PC-3 (cell line): ENCODE results near the gene TECTA. TPM values are rescaled to one million over a fixed set of nuclear protein-coding genes. Genes with fewer than 3 reads are reported as not detected.
A peak's percentile ranks its signal among the peaks of the same experiment; 100 is the strongest.

Source experiments
- ATAC-seq: fragments of 200-7000 bp; cut with Tn5 transposase; 2 replicates; pipeline ENCODE4 v1.9.1; 2020; ENCODE audit warnings: mild to moderate bottlenecking, moderate library complexity
- BruUV-seq: library from RNA; stranded (reverse); fragments of 400-500 nt; replicated peaks from 2 replicates; lab custom pipeline; 2021; lab: Mats Ljungman, UMichigan
- CTCF ChIA-PET: fragments of 300-600 bp; sonication (Branson Sonifier 250); formaldehyde crosslinking; loops from one replicate; lab custom pipeline; 2022; ENCODE audit warnings: antibody characterized with exemption; lab: Charles Lee
- POLR2A ChIA-PET: fragments of 300-600 bp; sonication (Branson Sonifier 250); formaldehyde crosslinking; loops from one replicate; lab custom pipeline; 2022; ENCODE audit warnings: antibody characterized with exemption; ENCODE audit not compliant: unreplicated experiment; lab: Charles Lee
- DNase-seq: peaks from one replicate; pipeline ENCODE4 v3.0.0-alpha.2; 2015
- H2AFZ ChIP-seq: fragments of 300-600 bp; sonication (generic); 2 replicates; pipeline ENCODE4 v1.6.0; 2016; ENCODE audit warnings: antibody characterized with exemption, low read length
- H3F3A ChIP-seq: fragments of 300-600 bp; sonication (generic); one replicate; pipeline ENCODE4 v1.6.0; 2017; ENCODE audit warnings: antibody characterized with exemption, low read length, control low read depth, mild to moderate bottlenecking; ENCODE audit not compliant: unreplicated experiment
- H3K27ac ChIP-seq: fragments of 300-600 bp; sonication (generic); 2 replicates; pipeline ENCODE4 v1.5.1; 2016; ENCODE audit warnings: mild to moderate bottlenecking, low read length
- H3K27me3 ChIP-seq: fragments of 300-600 bp; sonication (generic); 2 replicates; pipeline ENCODE4 v1.6.1; 2016; ENCODE audit warnings: low read length, mixed read lengths
- H3K36me3 ChIP-seq: fragments of 300-600 bp; sonication (generic); 2 replicates; pipeline ENCODE4 v1.6.1; 2016; ENCODE audit warnings: low read depth, mixed run types, low read length, mixed read lengths
- H3K4me1 ChIP-seq: fragments of 300-600 bp; sonication (generic); 2 replicates; pipeline ENCODE4 v1.5.1; 2016; ENCODE audit warnings: low read length; ENCODE audit not compliant: insufficient read depth
- H3K4me2 ChIP-seq: fragments of 300-600 bp; sonication (generic); 2 replicates; pipeline ENCODE4 v1.6.0; 2016; ENCODE audit warnings: low read length
- H3K4me3 ChIP-seq: fragments of 300-600 bp; sonication (generic); 2 replicates; pipeline ENCODE4 v1.5.1; 2016; ENCODE audit warnings: mild to moderate bottlenecking, low read length, mixed read lengths
- H3K79me2 ChIP-seq: fragments of 300-600 bp; sonication (generic); 2 replicates; pipeline ENCODE4 v1.6.1; 2017; ENCODE audit warnings: low read length, mixed read lengths
- H3K9ac ChIP-seq: fragments of 300-600 bp; sonication (generic); 2 replicates; pipeline ENCODE4 v1.6.0; 2016; ENCODE audit warnings: mild to moderate bottlenecking, low read length
- H3K9me2 ChIP-seq: fragments of 300-600 bp; sonication (generic); replicated peaks from 2 replicates; pipeline ENCODE4 v1.6.1; 2016; ENCODE audit warnings: mixed run types, low read length, mixed read lengths
- H3K9me3 ChIP-seq: fragments of 300-600 bp; sonication (generic); 2 replicates; pipeline ENCODE4 v1.6.1; 2016; ENCODE audit warnings: low read length, mixed read lengths
- H4K20me1 ChIP-seq: fragments of 300-600 bp; sonication (generic); 2 replicates; pipeline ENCODE4 v1.6.1; 2016; ENCODE audit warnings: low read length, mixed read lengths
- EZH2 ChIP-seq: fragments of 300-600 bp; sonication (generic); IDR thresholded peaks from one replicate; pipeline ENCODE4 v1.6.1; 2017; ENCODE audit warnings: antibody characterized with exemption, mild to moderate bottlenecking, low read length; ENCODE audit not compliant: unreplicated experiment
- EZH2phosphoT487 ChIP-seq: fragments of 300-600 bp; sonication (generic); IDR thresholded peaks from 2 replicates; pipeline ENCODE4 v1.6.1; 2018; ENCODE audit warnings: mild to moderate bottlenecking, antibody characterized with exemption, low read length, borderline replicate concordance
- intact Hi-C: fragments of 100-400 bp; cut with micrococcal nuclease; formaldehyde crosslinking; loops from 2 replicates; pipeline ENCODE4 v1.9.0; 2023
- total RNA-seq: library from RNA; depleted of rRNA; stranded (reverse); fragments of >200 nt; gene quantifications from 2 replicates; pipeline ENCODE4 v1.2.3, GENCODE V29; 2014
- TF ChIP-seq, protein P1 (sequence below): fragments of 300-600 bp; sonication (generic); conservative IDR thresholded peaks from 2 replicates; pipeline ENCODE4 v1.5.1; 2017; ENCODE audit warnings: antibody characterized with exemption, low read depth, mild to moderate bottlenecking, low read length

The TECTA gene
- total RNA-seq, 1 experiment from 2014 or later, result 0.11 TPM

DNA sequence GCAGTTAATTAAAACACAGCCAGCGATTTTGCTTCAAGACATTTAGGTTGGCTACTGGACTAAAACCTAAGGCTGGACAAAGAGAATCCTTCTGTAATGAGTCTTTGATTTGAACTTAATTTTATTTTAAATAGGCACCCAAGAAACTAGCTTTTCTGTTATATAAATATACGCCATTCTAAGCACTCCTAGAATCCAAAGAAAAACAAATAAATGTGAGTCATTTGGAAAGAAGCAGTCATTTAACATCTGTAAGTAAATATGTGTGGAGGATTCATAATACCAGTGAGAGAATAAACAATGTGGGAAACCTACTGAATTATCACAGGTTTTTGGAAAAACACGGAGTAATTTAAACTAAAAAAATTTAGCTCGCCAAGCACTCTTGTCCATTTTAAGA, 1.2 kb upstream of the TECTA start:
- H3K36me3 ChIP-seq, result no peaks in the 10 kb centered on the region
- no peaks in the 10 kb centered on the region for H4K20me1 ChIP-seq
- no peaks in the 10 kb centered on the region for H3K9me2 ChIP-seq
- H3K4me2 ChIP-seq, result peak overlapping the region; percentile 9; the same call in 1 of the 2 replicates
- H3K27ac ChIP-seq, result no peak overlapping the region
- H3K4me1 ChIP-seq, result peaks cover 12% of the 10 kb centered on the region
- intact Hi-C loops, result loop anchor here (1.0 kb wide), 1 partner anchor 33 kb away; no protein-coding TSS in a partner anchor
- H3K4me3 ChIP-seq, result no peak overlapping the region
- no TSS peak for BruUV-seq
- H3K9ac ChIP-seq, result no peak overlapping the region
- H3K9me3 ChIP-seq, result no peaks in the 10 kb centered on the region
- DNase-seq (peak; percentile 68), ATAC-seq (peak; percentile 99)
- TF ChIP-seq, protein P1, sequence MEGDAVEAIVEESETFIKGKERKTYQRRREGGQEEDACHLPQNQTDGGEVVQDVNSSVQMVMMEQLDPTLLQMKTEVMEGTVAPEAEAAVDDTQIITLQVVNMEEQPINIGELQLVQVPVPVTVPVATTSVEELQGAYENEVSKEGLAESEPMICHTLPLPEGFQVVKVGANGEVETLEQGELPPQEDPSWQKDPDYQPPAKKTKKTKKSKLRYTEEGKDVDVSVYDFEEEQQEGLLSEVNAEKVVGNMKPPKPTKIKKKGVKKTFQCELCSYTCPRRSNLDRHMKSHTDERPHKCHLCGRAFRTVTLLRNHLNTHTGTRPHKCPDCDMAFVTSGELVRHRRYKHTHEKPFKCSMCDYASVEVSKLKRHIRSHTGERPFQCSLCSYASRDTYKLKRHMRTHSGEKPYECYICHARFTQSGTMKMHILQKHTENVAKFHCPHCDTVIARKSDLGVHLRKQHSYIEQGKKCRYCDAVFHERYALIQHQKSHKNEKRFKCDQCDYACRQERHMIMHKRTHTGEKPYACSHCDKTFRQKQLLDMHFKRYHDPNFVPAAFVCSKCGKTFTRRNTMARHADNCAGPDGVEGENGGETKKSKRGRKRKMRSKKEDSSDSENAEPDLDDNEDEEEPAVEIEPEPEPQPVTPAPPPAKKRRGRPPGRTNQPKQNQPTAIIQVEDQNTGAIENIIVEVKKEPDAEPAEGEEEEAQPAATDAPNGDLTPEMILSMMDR, result no peak
- no peak for TF ChIP-seq EZH2phosphoT487
- TF ChIP-seq EZH2, result no peak
- H3K27me3 ChIP-seq, result peaks cover 27% of the 10 kb centered on the region
- CTCF ChIA-PET, result interaction anchor here (0.6 kb wide), 1 partner anchor 22 kb away, joined by 4 read pairs; no protein-coding TSS in a partner anchor
- no peaks in the 10 kb centered on the region for H3K79me2 ChIP-seq
- no peaks in the 10 kb centered on the region for H3F3A ChIP-seq
- H2AFZ ChIP-seq, result no peak overlapping the region
- POLR2A ChIA-PET, result no interaction called here

GRCh38 chr11:121104312-121104762, 3.3 kb downstream of the TECTA start:
- Histone ChIP-seq H4K20me1 (no peaks in the 10 kb centered on the region), H3K27ac (no peak overlapping the region), H3K4me1 (peaks cover 12% of the 10 kb centered on the region), H3K36me3 (no peaks in the 10 kb centered on the region), H3K9me2 (no peaks in the 10 kb centered on the region), H3K9ac (no peak overlapping the region), H3K4me2 (no peak overlapping the region), H3F3A (no peaks in the 10 kb centered on the region), H2AFZ (no peak overlapping the region), H3K27me3 (peaks cover 39% of the 10 kb centered on the region), H3K9me3 (no peaks in the 10 kb centered on the region), H3K4me3 (no peak overlapping the region), H3K79me2 (no peaks in the 10 kb centered on the region)
- DNase-seq (no peak), ATAC-seq (no peak)
- ChIA-PET CTCF (no interaction called here), POLR2A (no interaction called here)
- no TSS peak for BruUV-seq
- TF ChIP-seq, protein P1, result peak; percentile 59
- TF ChIP-seq EZH2phosphoT487, result no peak
- intact Hi-C loops, result no loop called here

DNA sequence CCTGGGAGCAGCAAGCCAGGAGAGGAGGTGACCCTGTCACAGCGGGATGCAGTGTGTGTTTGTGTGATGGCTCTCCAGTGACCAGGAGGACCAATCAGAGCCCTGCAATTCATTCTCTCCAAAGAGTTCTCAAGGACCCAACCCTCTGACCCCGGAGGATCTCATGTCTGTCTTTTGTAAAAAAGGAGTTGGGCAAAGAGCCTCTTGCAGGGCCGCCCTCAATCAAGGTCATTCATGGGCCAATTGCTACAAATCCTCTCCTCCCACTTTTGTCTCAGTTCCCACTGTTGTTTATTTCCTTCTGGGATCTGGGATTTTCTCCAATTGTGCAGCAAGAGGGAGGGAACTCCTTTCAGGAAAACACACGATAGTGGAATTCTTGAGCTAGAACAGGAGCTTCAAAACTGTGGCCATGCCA, 4.0 kb downstream of the TECTA start:
- BruUV-seq, result no TSS peak
- DNase-seq, result no peak
- Histone ChIP-seq H3K4me3 (no peak overlapping the region), H3K9me2 (no peaks in the 10 kb centered on the region), H3K9me3 (no peaks in the 10 kb centered on the region), H3K36me3 (no peaks in the 10 kb centered on the region), H3F3A (no peaks in the 10 kb centered on the region), H3K27me3 (peaks cover 45% of the 10 kb centered on the region), H3K79me2 (no peaks in the 10 kb centered on the region), H3K27ac (no peak overlapping the region), H3K4me1 (peaks cover 5% of the 10 kb centered on the region), H3K9ac (no peak overlapping the region), H2AFZ (no peak overlapping the region), H3K4me2 (no peak overlapping the region), H4K20me1 (no peaks in the 10 kb centered on the region)
- no peak for ATAC-seq
- TF ChIP-seq, protein P1, result no peak
- TF ChIP-seq EZH2phosphoT487 (no peak), EZH2 (no peak)
- intact Hi-C loops, result no loop called here
- ChIA-PET CTCF (interaction anchor here (0.5 to 1.0 kb wide), 3 partner anchors 37 to 171 kb away, joined by 3 to 8 read pairs (median 6); no protein-coding TSS in a partner anchor), POLR2A (no interaction called here)
